ENCODE results near the gene FGD3.

FGD3 gene

GRCh38 chr9:93057703-93058354, 110.5 kb downstream of the FGD3 start:
- no peak for DNase-seq

GRCh38 chr9:93058355-93059010, 111.2 kb downstream of the FGD3 start, which contains the start of gene SUSD3:
Gene SUSD3 (plus strand): TSS chr9:93058701. CDS start chr9:93058743, 42 bp downstream.
- DNase-seq = peak; percentile 20

- DNase-seq = no peak
These were observed 111.8 kb downstream of the FGD3 start for GRCh38 chr9:93059011-93059714.

GRCh38 chr9:93059715-93060578, 112.6 kb downstream of the FGD3 start:
- no peak for DNase-seq

- no peak for DNase-seq
These were observed 113.5 kb downstream of the FGD3 start for GRCh38 chr9:93060746-93061259.

GRCh38 chr9:93061260-93061751, 114.0 kb downstream of the FGD3 start:
- DNase-seq = no peak

GRCh38 chr9:93061791-93062763, 114.8 kb downstream of the FGD3 start:
- DNase-seq = no peak

- DNase-seq = peak; percentile 88
These were observed 117.2 kb downstream of the FGD3 start for GRCh38 chr9:93064392-93065134.

GRCh38 chr9:93065135-93065720, 117.9 kb downstream of the FGD3 start:
- peak; percentile 27 for DNase-seq

- DNase-seq = no peak
These were observed 119.8 kb downstream of the FGD3 start for GRCh38 chr9:93066978-93067603.

- DNase-seq = no peak
These were observed 121.6 kb downstream of the FGD3 start for GRCh38 chr9:93068956-93069355.

- DNase-seq = no peak
These were observed 124.1 kb downstream of the FGD3 start for GRCh38 chr9:93071464-93071863.

- no peak for DNase-seq
These were observed 125.1 kb downstream of the FGD3 start for GRCh38 chr9:93072383-93072795.

GRCh38 chr9:93076101-93076791, 128.9 kb downstream of the FGD3 start:
- no peak for DNase-seq

- DNase-seq = no peak
These were observed 129.4 kb downstream of the FGD3 start for GRCh38 chr9:93076792-93077128.

- DNase-seq = no peak
These were observed 130.0 kb downstream of the FGD3 start for GRCh38 chr9:93077367-93077766.

GRCh38 chr9:93077811-93078210, 130.5 kb downstream of the FGD3 start:
- no peak for DNase-seq

- no peak for DNase-seq
These were observed 132.0 kb downstream of the FGD3 start for GRCh38 chr9:93079371-93079770.

- DNase-seq = no peak
These were observed 133.1 kb downstream of the FGD3 start for GRCh38 chr9:93080406-93080805.
